HepG2 (cell line): Measurements from ENCODE around the gene CTNNA3.

Experiments used
- E2F1 ChIP-seq: sonication (generic); formaldehyde crosslinking; IDR thresholded peaks from 2 replicates; pipeline ENCODE4 v1.5.0; 2020; ENCODE audit warnings: missing genetic modification reagents
- EZH2 ChIP-seq: conservative IDR thresholded peaks from 2 replicates; pipeline ENCODE4 v1.6.1; 2012; ENCODE audit warnings: mild to moderate bottlenecking, low read depth, low read length, moderate library complexity
- SATB2 ChIP-seq: sonication (generic); formaldehyde crosslinking; IDR thresholded peaks from 2 replicates; pipeline ENCODE4 v1.5.0; 2020; ENCODE audit warnings: missing genetic modification reagents
- SRSF4 ChIP-seq: fragments of 200-400 bp; formaldehyde crosslinking; IDR thresholded peaks from one replicate; pipeline ENCODE4 v1.6.1; 2018; ENCODE audit warnings: mild to moderate bottlenecking, low read depth, low read length, moderate library complexity; ENCODE audit not compliant: poor library complexity, severe bottlenecking
- ZNF761 ChIP-seq: sonication (generic); formaldehyde crosslinking; conservative IDR thresholded peaks from 2 replicates; pipeline ENCODE4 v1.4.0; 2020; ENCODE audit warnings: mild to moderate bottlenecking, missing genetic modification reagents

DNA sequence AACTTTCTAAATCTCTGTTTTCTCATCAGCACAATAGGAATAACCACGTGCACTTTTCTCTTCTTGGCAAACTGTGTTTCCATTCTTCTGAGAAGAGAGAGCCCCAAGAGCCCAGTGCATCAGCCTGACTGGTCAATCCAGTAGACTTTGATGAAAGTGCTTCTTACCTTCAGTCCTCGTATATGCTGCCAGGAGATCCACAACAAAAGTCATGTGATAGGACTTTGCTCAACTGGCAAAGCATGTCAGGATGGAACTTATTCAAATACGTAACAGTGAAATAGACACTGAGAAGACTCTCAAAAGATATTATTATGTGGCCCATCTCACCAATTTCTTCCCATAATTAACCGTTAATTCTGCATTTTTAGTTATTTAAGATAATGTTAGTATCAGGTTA, 1801.6 kb downstream of the CTNNA3 start:
- TF ChIP-seq E2F1 (CRISPR knock-in tag) (no peak), SRSF4 (no peak), SATB2 (no peak), ZNF761 (CRISPR knock-in tag) (no peak), EZH2 (no peak)
